Colon (tissue), 2 donors: ENCODE measurements around the gene NRP2.

Experiments
- FAIRE-seq: peaks from 2 replicates; lab custom pipeline; 2012; peaks lifted over from hg19 to GRCh38; lab: Jason Lieb, UNC
- donor health status: control.
- donor health status: control.

Gene NRP2

GRCh38 chr2:205686783-205687640 is 4.7 kb downstream of the NRP2 start:
- FAIRE-seq = no peak

GRCh38 chr2:205687641-205687956 is 5.3 kb downstream of the NRP2 start:
- FAIRE-seq = no peak

- no peak for FAIRE-seq
Observed at GRCh38 chr2:205688417-205689200, 6.3 kb downstream of the NRP2 start.

GRCh38 chr2:205689820-205690219 is 7.5 kb downstream of the NRP2 start:
- no peak for FAIRE-seq

GRCh38 chr2:205692104-205692503 is 9.8 kb downstream of the NRP2 start:
- no peak for FAIRE-seq

GRCh38 chr2:205694256-205694655 is 12.0 kb downstream of the NRP2 start:
- no peak for FAIRE-seq

GRCh38 chr2:205695460-205695991 is 13.2 kb downstream of the NRP2 start:
- no peak for FAIRE-seq

GRCh38 chr2:205696331-205696926 is 14.1 kb downstream of the NRP2 start:
- no peak for FAIRE-seq

GRCh38 chr2:205696927-205697441 is 14.7 kb downstream of the NRP2 start:
- no peak for FAIRE-seq

- FAIRE-seq = no peak
Observed at GRCh38 chr2:205698286-205699268, 16.3 kb downstream of the NRP2 start.

GRCh38 chr2:205699515-205700289 is 17.4 kb downstream of the NRP2 start:
- no peak for FAIRE-seq

- no peak for FAIRE-seq
Observed at GRCh38 chr2:205700331-205701132, 18.2 kb downstream of the NRP2 start.

GRCh38 chr2:205701509-205701908 is 19.2 kb downstream of the NRP2 start:
- FAIRE-seq = no peak

GRCh38 chr2:205702576-205702975 is 20.3 kb downstream of the NRP2 start:
- no peak for FAIRE-seq

GRCh38 chr2:205703471-205704126 is 21.3 kb downstream of the NRP2 start:
- no peak for FAIRE-seq

- no peak for FAIRE-seq
Observed at GRCh38 chr2:205704127-205704741, 21.9 kb downstream of the NRP2 start.

- no peak for FAIRE-seq
Observed at GRCh38 chr2:205705511-205706349, 23.4 kb downstream of the NRP2 start.
